ENCODE data around the gene STX3.

STX3 gene

DNA sequence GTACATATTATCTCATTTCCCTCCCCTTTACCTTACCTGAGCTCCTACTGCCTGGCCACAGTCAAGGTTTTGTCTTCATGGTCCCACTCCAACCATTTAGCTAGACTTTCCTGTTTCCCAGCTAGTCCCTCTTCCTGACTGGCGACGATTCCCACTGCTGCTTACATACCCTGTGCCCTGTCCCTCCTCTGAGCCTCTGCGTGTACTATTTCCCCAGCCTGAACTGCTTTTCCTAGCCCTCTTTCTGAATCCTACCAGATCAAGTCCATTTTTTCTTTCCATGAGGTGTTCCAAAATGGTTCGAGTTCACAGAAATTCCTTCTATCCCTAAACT, 32.0 kb downstream of the STX3 start:
- peaks cover 9% of the 10 kb centered on the region for H3K9me3 Mint-ChIP-seq
- intact Hi-C loops (cut with micrococcal nuclease): no loop called here
- peak overlapping the region; percentile 10 for H3K27ac Mint-ChIP-seq

DNA sequence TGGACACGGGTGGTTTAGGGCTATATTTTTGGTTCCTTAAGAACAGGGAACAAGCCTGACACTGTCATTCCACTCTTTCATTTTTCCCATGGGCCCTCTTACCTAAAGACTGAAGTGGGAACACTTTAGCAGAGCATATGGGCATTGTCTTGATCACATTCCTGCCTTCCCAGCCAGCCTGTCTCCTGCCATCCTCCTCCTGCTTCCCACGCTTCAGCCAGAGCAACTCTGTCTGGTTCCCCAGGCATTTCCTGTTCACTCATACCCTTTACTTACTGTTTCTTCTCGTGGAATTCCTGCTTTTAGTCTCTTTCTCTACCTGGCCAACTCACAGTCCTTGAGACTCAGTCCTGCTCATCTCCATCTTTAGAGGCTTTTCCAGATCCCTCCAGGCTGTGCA, 32.6 kb downstream of the STX3 start:
- H3K27ac Mint-ChIP-seq: no peak overlapping the region
- peaks cover 87% of the 10 kb centered on the region for H3K36me3 Mint-ChIP-seq (ENCODE audit: low read depth)
- no peaks in the 10 kb centered on the region for H3K27me3 Mint-ChIP-seq
- H3K4me1 Mint-ChIP-seq (ENCODE audit: low read depth): peaks cover 34% of the 10 kb centered on the region
- peaks cover 9% of the 10 kb centered on the region for H3K9me3 Mint-ChIP-seq
- no peak overlapping the region for H3K4me3 Mint-ChIP-seq
- intact Hi-C loops (cut with micrococcal nuclease): no loop called here

More for the DNA sequence above, 32.0 kb downstream of the STX3 start:
- peaks cover 83% of the 10 kb centered on the region for H3K36me3 Mint-ChIP-seq (ENCODE audit: low read depth)
- H3K27me3 Mint-ChIP-seq: no peaks in the 10 kb centered on the region
- no peak overlapping the region for H3K4me3 Mint-ChIP-seq
- peaks cover 34% of the 10 kb centered on the region for H3K4me1 Mint-ChIP-seq (ENCODE audit: low read depth)

DNA sequence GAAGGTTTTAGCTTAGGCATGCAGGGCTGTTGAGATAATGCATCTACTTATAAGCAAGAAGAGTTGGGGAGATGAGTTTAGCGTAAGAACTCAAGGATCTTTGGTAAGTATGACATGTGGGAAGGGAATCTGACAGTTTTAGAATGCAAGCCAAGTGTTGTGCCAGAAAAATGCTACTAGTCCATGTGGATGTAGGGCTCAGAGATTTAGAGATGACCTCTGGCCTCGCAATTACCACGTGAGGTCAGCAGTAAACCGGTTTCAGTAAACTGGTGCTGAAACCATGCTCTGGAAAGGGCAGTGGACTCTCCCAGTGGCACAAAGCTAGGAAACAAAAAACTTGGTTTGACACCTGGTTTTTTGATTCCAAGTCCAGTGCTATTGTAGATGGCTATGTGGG, 36.5 kb downstream of the STX3 start:
- Mint-ChIP-seq H3K36me3 (ENCODE audit: low read depth) (peaks cover 100% of the 10 kb centered on the region), H3K4me1 (ENCODE audit: low read depth) (peaks cover 15% of the 10 kb centered on the region), H3K27me3 (no peaks in the 10 kb centered on the region), H3K4me3 (no peak overlapping the region), H3K27ac (no peak overlapping the region), H3K9me3 (no peaks in the 10 kb centered on the region)
- intact Hi-C loops (cut with micrococcal nuclease): no loop called here

DNA sequence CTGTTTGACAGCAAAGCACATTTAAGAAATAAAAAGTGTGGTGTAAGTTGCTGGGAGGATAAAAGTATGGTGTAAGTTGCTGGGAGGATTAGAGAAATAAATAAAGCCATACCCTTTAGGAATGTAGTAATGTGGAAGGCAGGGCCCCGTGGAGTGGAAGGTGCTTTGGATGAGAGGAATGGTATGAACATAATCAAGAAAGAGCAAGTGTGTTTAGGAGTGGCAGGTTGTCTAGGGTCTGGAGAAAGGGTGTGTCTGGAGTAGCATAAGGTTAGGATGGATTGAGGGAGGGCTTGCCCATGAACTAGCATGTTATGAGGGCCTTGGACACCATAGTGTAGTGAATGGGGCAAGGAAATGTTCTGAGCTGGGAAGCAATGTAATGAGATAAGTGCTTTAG, 37.3 kb downstream of the STX3 start:
- Mint-ChIP-seq H3K27me3 (no peaks in the 10 kb centered on the region), H3K27ac (no peak overlapping the region), H3K9me3 (no peaks in the 10 kb centered on the region), H3K4me1 (ENCODE audit: low read depth) (peaks cover 6% of the 10 kb centered on the region), H3K36me3 (ENCODE audit: low read depth) (peaks cover 100% of the 10 kb centered on the region), H3K4me3 (no peak overlapping the region)
- intact Hi-C loops (cut with micrococcal nuclease): no loop called here

DNA sequence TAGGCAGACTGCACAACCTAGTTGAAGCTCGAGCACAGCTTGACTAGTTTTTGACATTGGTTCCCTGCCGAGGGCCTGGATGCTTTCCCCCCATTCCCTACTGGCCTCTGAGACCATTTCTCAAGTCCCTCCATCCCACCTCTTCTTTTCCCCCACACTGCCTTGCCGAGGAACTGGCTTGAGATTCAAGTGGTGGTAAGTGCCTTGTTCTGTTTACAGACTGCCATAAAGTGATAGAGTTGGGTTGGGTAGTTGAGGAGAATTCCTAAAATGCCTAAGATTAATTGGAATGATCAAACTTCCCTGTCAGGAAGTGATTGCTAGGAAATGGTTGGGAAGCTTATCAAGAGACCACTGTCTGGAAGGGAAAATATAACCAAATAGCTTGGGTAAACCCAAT, 39.2 kb downstream of the STX3 start:
- Mint-ChIP-seq H3K27ac (no peak overlapping the region), H3K36me3 (ENCODE audit: low read depth) (peaks cover 99% of the 10 kb centered on the region), H3K27me3 (no peaks in the 10 kb centered on the region), H3K4me1 (ENCODE audit: low read depth) (no peaks in the 10 kb centered on the region), H3K4me3 (no peak overlapping the region), H3K9me3 (no peaks in the 10 kb centered on the region)
- intact Hi-C loops (cut with micrococcal nuclease): no loop called here

DNA sequence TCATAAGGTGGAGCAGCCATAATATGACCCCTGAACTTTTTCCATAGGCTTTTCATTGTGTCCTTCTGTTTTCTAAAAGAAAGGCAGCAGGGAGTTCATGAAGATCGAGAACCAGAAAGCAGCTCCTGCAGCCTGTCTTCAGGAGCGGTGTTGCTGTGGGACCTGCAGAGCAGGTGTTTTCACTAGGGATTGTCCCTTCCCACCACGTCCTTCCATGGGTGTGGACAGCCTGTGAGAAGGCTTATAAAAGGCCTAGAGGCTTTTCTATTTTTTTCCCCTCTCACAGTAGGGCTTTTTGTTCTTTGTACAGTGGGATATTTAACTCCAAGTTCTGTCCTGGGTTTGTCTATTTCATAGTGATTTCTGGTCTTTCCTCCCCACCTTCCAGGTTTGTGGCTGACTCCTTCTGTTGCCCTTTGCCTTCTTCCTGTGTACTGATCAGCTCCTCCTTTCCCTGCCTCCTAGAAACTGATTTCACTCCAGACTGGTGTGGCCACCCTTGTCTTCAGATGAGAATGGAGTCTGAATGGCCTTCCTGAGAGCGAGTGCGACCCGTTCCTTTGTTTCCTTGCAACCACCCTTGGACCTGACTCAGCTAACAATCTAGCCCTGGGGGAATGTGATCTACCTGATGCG, 45.3 kb downstream of the STX3 start:
- no peak overlapping the region for H3K4me3 Mint-ChIP-seq
- H3K4me1 Mint-ChIP-seq (ENCODE audit: low read depth): no peaks in the 10 kb centered on the region
- H3K27ac Mint-ChIP-seq: no peak overlapping the region
- H3K36me3 Mint-ChIP-seq (ENCODE audit: low read depth): peaks cover 93% of the 10 kb centered on the region
- H3K27me3 Mint-ChIP-seq: no peaks in the 10 kb centered on the region
- H3K9me3 Mint-ChIP-seq: no peaks in the 10 kb centered on the region
- intact Hi-C loops (cut with micrococcal nuclease): loop anchor here (10.0 kb wide), 1 partner anchor 186 kb away; the partner anchor contains the start of gene OSBP

DNA sequence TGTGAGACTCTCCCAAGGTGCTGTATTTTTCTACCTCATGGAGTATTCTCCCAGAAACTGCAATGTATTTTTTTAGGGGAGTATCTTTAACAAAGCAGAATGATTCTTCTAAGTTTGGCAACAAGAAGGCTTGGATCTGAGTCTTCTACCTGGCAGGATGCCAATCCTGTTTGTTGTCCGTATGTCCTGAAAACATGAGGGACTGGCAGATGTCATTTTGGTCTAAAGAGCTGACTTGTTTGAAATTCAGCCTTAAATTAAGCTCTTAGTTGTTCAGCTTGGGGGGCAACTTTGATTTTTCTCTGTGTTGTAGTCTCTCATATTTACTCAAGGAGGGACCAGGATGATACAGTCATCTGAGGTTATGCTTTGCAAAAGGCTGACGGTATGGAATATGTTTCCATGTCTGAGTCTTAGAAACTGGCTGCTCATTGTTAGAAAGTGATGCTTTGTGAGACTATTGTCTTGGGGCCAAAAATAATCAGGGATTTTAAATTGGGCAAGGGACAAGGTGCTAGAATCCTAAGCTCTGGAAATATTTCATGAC, 46.1 kb downstream of the STX3 start:
- H3K36me3 Mint-ChIP-seq (ENCODE audit: low read depth): peaks cover 93% of the 10 kb centered on the region
- H3K27me3 Mint-ChIP-seq: no peaks in the 10 kb centered on the region
- no peak overlapping the region for H3K4me3 Mint-ChIP-seq
- no peaks in the 10 kb centered on the region for H3K9me3 Mint-ChIP-seq
- no peaks in the 10 kb centered on the region for H3K4me1 Mint-ChIP-seq (ENCODE audit: low read depth)
- no peak overlapping the region for H3K27ac Mint-ChIP-seq
- intact Hi-C loops (cut with micrococcal nuclease): loop anchor here (10.0 kb wide), 1 partner anchor 186 kb away; the partner anchor contains the start of gene OSBP

DNA sequence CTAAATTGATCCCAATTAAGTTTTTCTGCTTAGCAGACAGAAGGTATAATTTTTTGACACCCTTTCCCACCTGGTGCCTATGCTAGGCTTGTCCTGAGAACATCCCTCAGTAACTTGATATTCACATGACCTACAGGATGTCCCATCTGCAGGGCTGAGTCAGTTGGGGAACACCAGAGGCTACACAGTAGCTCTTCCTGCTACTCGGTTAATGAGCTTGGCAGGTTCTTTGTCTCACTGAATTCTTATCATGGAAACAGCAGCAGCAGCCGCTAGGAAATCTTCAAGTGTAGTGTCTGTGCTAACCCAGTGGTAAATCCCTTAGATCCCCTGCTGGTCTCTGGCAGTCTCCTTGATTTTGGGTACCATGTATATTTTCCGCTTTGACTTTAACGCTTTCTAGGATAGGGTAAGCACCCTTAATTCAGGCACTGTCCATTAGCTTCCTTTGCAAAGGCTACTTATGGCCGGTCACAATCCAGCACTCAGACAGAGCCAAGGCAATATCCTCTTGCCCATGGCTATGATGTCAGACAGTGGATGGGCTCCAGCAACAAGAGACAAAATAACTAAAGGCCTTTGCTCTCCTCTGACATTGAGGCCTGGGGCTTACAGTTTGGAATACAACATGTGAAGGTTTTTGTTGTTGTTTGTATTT, 46.9 kb downstream of the STX3 start:
- intact Hi-C loops (cut with micrococcal nuclease): loop anchor here (1.0 to 10.0 kb wide), 2 partner anchors 48 to 187 kb away; partner anchors contain the start of gene OSBP

DNA sequence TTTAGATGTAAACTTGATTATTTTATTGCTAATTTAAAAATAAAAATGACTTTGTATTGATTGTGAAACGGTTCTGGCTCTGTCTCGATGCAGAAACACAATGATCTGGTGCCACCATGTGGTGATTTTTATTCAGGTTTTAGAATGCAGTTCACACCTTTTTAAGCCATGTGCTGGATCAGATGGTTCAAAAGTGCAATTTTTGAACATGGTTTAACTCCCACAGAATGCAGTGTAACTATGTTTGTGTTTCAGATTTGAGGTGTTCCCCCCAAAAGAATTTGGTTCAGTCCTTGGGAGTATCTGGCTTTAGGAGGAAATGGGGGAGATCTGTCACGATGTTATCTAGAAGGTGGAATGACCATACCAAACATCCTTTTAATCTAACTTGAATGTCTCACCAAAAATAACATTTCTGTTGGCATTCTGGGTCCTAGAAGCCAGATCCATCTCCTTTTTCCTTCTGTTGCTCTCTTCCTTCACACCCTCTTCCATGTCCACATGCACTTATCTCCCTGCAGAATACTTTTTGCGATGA, 47.5 kb downstream of the STX3 start:
- Mint-ChIP-seq H3K4me3 (no peak overlapping the region), H3K36me3 (ENCODE audit: low read depth) (peaks cover 93% of the 10 kb centered on the region), H3K27me3 (no peaks in the 10 kb centered on the region), H3K9me3 (no peaks in the 10 kb centered on the region), H3K4me1 (ENCODE audit: low read depth) (peaks cover 4% of the 10 kb centered on the region), H3K27ac (no peak overlapping the region)
- intact Hi-C loops (cut with micrococcal nuclease): loop anchor here (1.0 to 10.0 kb wide), 2 partner anchors 48 to 188 kb away; partner anchors contain the start of gene OSBP

More for the DNA sequence above, 46.9 kb downstream of the STX3 start:
- H3K27ac Mint-ChIP-seq: no peak overlapping the region
- H3K27me3 Mint-ChIP-seq: no peaks in the 10 kb centered on the region
- H3K9me3 Mint-ChIP-seq: no peaks in the 10 kb centered on the region
- H3K4me3 Mint-ChIP-seq: no peak overlapping the region
- H3K36me3 Mint-ChIP-seq (ENCODE audit: low read depth): peaks cover 93% of the 10 kb centered on the region
- peaks cover 4% of the 10 kb centered on the region for H3K4me1 Mint-ChIP-seq (ENCODE audit: low read depth)

DNA sequence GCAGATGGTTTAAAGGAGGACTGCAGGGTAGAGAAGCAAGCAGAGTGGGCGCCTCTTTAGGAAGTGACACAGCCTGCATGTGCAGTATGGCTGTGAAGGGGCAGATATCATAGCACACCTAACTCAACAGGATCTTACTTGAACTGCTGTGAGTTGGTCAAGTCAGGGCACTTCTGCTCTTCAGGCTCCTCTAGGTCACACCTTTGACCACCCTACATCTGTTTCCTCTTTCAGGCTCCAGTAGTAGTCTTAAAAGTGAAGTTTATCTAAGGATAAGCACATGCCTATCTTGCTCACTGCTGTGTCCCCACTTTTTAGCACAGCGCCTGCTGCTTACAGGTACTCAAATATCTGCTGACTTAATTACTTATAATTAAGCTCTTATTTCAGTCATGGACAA, 48.9 kb downstream of the STX3 start:
- Mint-ChIP-seq H3K36me3 (ENCODE audit: low read depth) (peaks cover 88% of the 10 kb centered on the region), H3K27ac (no peak overlapping the region), H3K4me1 (ENCODE audit: low read depth) (peaks cover 4% of the 10 kb centered on the region), H3K27me3 (no peaks in the 10 kb centered on the region), H3K4me3 (no peak overlapping the region), H3K9me3 (no peaks in the 10 kb centered on the region)
- intact Hi-C loops (cut with micrococcal nuclease): loop anchor here (10.0 kb wide), 1 partner anchor 189 kb away; the partner anchor contains the start of gene OSBP

DNA sequence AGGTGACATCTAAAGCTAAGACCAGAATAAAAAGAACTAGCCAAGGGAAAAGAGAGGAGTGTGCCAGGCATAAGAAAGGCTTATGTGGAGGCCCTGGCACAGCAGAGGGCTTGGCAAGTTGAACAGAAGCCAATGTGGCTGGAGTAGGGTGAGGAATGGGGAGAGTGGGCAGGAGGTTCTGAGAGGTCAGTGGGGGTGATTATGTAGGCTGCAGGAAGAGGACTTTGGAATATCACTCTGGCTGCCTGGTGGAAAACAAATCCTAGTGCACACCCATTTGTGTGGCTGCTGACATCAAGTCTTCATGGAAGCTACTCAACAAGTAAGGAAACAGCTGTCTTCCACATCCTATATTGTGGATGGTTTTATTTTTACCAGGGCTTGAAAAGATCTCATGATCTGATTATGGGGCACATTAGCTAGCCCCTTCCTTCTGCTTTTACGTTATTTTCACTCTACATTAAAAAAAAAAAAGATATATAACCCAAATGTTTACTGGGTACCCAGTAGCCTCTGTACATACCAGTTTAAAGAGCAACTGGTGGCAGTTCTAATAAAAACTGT, 52.0 kb downstream of the STX3 start:
- H3K9me3 Mint-ChIP-seq: no peaks in the 10 kb centered on the region
- intact Hi-C loops (cut with micrococcal nuclease): loop anchor here (10.0 kb wide), 1 partner anchor 192 kb away; the partner anchor contains the start of gene OSBP
- H3K36me3 Mint-ChIP-seq (ENCODE audit: low read depth): peaks cover 59% of the 10 kb centered on the region
- no peak overlapping the region for H3K27ac Mint-ChIP-seq
- H3K4me3 Mint-ChIP-seq: no peak overlapping the region
- H3K4me1 Mint-ChIP-seq (ENCODE audit: low read depth): peaks cover 21% of the 10 kb centered on the region
- no peaks in the 10 kb centered on the region for H3K27me3 Mint-ChIP-seq

DNA sequence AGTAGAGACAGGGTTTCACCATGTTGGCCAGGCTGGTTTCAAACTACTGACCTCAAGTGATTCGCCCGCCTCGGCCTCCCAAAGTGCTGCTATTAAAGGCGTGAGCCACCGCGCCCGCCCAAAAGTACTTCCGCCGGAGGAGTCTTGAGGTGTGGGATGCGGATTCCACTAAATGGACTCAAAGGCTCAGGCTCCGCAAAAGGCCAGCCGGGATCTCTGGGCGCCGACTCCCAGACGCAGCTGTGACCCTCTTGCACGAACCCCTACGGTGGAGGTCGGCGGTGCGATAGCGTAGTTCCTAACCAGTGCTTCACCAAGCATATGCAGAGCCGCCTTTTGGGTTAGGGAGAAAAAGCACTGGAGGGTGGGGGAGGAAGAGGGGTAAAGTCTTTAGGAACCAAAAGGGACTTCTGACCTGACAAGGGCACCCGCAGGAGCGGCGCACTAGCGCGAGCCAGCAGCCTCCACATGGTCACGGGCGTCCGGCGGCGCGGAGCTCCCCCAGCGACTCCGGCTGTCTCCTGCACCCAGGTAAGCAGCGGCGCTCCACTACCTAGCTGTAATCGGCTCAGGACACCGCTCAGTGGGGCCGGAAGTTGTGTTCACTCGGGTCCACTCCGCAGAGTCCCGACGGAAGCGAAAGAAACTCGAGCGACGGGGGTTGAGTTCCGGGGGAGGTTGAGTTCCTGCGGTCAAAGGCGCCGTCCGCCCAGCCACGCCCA, 55.2 kb downstream of the STX3 start, which contains the start of gene MRPL16:
MRPL16 (minus strand) TSS at position 590 of the 722 bp plus-strand sequence; CDS start at position 470, 120 bp downstream.
- peak within 1 kb of the TSS; percentile 93 for H3K27ac Mint-ChIP-seq
- no peaks in the 10 kb centered on the region for H3K9me3 Mint-ChIP-seq
- H3K36me3 Mint-ChIP-seq (ENCODE audit: low read depth): peaks cover 32% of the 10 kb centered on the region
- H3K4me3 Mint-ChIP-seq: peak within 1 kb of the TSS; percentile 84
- peaks cover 32% of the 10 kb centered on the region for H3K4me1 Mint-ChIP-seq (ENCODE audit: low read depth)
- no peaks in the 10 kb centered on the region for H3K27me3 Mint-ChIP-seq
- intact Hi-C loops (cut with micrococcal nuclease): loop anchor here (2.0 kb wide), 1 partner anchor 56 kb away; the partner anchor contains the start of gene STX3

DNA sequence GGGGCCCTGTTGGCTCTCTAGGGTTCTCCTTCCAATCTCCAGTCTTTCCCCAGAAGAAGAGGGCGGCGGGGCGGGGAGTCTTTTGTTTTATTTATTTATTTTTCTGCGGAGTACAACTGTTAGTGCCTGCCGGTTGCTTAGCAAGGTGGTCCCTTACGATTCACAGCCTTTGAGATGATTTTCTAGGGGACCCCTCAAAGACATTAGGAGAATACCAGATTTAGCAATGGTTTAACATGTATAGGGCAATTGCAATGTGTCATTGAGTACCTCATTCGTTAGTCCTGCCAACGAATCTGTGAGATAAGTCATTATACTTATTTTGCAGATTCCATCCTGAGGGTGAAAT, 55.7 kb downstream of the STX3 start:
- intact Hi-C loops (cut with micrococcal nuclease): loop anchor here (2.0 kb wide), 1 partner anchor 56 kb away; the partner anchor contains the start of gene STX3
- H3K4me1 Mint-ChIP-seq (ENCODE audit: low read depth): peaks cover 32% of the 10 kb centered on the region
- H3K36me3 Mint-ChIP-seq (ENCODE audit: low read depth): peaks cover 27% of the 10 kb centered on the region
- no peaks in the 10 kb centered on the region for H3K27me3 Mint-ChIP-seq
- no peaks in the 10 kb centered on the region for H3K9me3 Mint-ChIP-seq
- peak overlapping the region; percentile 84 for H3K4me3 Mint-ChIP-seq
- peak overlapping the region; percentile 93 for H3K27ac Mint-ChIP-seq

Data from dendritic cell treated with granulocyte-macrophage colony-stimulating factor and Interleukin-4, amounts not matched to agents 40 ng/mL and 50 ng/mL, for 4 days (primary cell).